HG03457 (cell line): ENCODE data around the gene MOGAT3.

Experiments used
- ATAC-seq: cut with Tn5 transposase; IDR thresholded peaks from one replicate; pipeline ENCODE4 v1.9.1; 2021; ENCODE audit warnings: moderate number of reproducible peaks; ENCODE audit not compliant: unreplicated experiment

The MOGAT3 gene

DNA sequence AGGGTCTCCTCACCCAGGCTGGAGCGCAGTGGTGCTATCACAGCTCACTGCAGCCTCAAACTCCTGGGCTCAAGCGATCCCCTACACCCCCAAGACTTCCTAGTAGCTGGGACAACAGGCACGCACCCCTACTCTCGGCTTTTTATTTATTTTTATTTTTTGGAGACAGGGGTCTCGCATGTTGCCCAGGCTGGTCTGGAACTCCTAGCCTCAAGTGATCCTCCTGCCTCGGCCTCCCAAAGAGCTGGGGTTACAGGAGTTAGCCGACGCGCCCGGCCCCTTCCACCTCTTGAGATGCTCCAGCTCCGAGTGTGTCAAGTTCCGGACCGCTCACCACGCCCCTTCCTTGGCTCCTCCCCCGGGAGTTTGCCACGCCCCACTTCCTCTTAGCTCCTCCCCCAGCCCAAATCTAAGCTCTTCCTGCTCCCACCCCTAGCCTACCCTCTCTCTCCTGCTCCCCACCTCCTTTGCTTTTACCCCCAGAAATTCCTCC is 27.0 kb downstream of the MOGAT3 start:
- ATAC-seq, result no peak

DNA sequence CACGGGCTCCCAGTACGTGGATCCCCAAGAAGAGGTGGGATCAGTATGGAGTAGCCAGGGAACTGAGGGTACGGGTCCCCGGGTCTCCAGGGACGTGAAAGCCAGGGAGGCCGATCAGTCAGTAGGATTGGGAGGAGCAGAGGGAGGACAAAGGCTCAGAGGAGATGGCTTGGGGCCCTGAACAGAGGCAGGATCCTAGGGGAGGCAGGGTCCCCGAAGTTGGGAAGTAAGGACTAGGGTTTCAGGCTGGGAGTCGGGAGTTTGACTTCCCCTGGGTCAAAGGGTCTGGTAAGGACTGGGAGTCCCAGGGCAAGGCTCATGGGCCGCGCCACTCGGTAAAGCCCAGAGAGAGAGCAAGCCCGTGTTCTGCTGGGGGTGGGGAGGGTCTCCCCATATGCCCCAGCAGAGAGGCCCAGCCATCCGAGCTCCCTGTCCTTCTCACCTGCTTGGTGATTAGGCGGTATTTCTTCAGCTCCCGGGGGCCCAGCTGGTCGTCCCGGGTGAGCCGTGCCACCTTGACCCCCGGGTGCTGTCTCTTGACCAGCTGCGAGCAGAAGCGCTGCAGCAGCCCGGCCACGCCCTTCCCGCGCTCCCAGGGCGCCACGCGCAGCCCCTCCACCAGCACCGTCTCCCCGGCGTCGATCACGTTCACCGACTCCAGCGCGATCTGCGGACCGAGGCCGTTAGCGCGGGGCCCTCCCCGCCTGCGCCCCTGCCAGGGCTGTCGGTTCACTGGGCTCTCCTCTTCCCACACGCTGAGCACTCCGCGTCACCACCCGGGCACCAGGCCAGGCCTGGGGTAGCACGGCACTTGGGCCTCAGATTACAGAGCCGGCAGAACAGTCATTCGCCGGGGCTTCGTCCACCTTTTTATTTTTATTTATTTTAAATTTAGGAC is 27.7 kb downstream of the MOGAT3 start:
- no peak for ATAC-seq

GRCh38 chr7:101172005-101172853 is 28.6 kb downstream of the MOGAT3 start:
- ATAC-seq, result no peak

DNA sequence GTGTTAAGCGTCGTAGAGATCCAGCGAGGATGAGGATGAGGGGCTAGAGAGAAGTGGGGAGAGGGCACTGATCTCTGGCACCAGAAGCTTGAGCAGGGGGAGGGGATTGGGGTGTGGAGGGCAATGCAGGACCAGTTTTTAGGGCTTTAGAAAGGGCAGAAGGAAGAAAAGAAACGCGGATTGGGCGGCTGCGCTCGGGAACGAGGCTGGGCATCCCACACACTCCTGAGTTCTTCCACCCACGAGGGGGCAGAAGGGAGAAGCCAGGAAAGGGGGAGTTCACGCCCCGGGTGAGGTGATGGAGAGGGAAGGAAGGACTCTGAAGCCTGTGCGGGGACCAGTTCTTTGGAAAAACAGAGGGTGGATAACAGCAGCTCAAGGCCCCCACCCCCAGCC is 29.4 kb downstream of the MOGAT3 start:
- ATAC-seq, result no peak

- no peak for ATAC-seq
Observed at GRCh38 chr7:101170617-101171441, 30.0 kb downstream of the MOGAT3 start.

GRCh38 chr7:101169838-101170551 is 30.8 kb downstream of the MOGAT3 start:
- ATAC-seq, result no peak

GRCh38 chr7:101169110-101169837 is 31.6 kb downstream of the MOGAT3 start:
- ATAC-seq, result no peak

DNA sequence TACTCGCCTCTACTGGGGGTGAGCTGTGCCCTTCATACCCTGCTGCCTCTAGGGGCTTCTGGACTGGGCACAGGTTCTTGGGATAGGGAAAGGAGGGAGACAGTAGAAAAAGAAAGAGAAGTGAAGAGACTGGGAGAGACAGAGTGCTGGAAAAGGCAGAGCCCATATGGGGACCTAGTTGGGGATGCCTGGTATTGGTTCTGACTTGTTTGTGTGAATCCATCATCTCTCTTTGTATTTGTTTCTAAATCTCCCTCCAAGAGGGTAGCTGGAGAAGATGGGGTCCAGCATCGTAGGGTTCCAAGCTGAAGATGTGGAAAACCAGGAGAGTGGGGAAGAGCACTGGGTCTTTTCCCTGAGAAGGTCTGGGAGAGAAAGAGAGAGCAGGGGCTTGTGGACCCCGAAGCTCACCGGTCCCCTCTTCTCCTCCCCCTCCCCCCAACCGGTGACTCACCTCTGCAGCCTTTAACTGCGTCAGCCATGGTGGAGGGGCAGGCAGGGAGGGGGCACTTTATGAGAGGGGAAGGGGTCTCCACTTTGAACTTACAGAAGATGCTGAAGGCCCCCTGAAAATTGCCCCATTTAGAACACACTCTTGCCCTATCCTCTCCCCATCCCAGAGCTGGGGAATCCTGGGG is 32.3 kb downstream of the MOGAT3 start:
- ATAC-seq, result no peak

DNA sequence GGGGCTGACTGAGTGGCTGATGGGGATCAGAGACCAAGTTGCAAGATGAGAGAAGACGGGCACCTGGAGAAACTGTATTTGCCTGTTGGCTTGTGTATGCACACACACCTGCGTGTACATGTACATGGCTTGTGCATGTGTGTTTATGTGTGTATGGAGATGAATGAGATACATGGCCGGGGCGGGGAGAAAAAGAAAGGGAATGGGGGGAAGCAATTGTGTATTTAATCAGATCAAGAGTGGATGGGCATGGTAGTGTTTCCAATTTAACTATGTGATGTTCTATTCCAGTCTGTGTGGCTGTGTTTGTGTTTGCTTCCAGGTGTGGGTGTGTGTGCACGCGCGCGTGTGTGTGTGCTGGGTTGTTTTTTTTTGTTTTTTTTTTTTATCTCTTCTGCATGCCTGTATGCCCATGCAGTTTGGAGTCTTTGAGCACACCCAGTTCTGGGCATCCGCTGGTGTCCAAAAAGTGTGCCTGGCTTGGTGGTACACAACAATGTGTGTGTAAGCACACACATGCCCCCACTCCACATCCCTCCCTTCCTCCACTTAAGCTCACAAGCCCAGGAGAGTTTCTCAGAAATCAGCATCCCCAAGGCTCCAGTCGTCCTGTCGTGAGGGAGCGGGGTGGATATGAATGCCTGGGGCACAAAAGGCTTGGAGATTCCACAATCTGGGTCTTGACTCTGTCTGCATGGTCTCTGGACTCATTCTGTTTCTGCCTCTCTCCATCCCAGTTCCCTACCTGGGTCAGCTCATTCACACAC is 33.0 kb downstream of the MOGAT3 start:
- no peak for ATAC-seq

- no peak for ATAC-seq
Observed at GRCh38 chr7:101166909-101167644, 33.8 kb downstream of the MOGAT3 start.

GRCh38 chr7:101166648-101166908 is 34.3 kb downstream of the MOGAT3 start:
- no peak for ATAC-seq

GRCh38 chr7:101165958-101166647 is 34.7 kb downstream of the MOGAT3 start:
- no peak for ATAC-seq

GRCh38 chr7:101165075-101165957 is 35.5 kb downstream of the MOGAT3 start, which contains the start of gene VGF:
VGF (minus strand) TSS chr7:101165569; CDS start chr7:101164843, 726 bp downstream.
- ATAC-seq, result peak; percentile 46

- ATAC-seq, result no peak
Observed at GRCh38 chr7:101164071-101164840, 36.6 kb downstream of the MOGAT3 start.

DNA sequence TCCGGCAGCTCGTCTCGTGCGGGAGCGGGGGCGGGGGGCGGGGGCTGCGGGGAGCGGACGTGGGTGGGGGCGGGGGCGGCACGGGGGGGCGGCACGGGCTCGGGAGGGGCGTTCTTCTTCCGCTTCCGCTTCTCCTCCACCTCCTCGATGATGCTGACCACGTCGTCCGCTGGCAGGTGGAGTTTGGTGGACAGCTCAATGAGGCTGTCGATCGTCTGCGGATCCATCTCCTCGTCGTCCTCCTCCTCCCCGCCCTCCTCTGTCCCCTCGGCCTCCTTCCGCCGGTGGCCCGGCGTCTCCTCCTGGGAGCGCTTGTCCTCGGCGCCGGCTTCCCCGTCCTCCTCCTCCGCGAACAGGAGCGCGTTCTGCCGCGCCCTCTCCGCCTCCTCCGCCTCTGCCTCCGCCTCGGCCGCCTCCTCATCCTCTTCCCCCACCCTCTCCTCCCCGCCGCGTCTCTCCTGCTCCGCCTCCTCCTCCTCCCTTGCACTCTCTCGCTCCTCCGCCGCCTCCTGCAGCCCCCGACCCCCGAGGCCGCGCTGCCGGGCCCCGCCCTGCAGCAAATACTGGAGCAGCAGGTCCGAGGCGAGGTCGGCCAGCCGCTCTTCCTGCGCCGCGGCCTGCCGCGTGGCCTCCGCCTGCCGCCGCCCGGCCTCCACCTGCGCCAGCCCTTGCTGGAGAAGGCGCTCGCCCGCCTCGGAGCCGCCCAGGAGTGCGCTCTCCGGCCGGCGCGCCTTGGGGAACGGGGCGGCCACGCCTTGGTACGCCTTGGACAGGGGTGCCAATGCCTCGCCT is 37.4 kb downstream of the MOGAT3 start:
- no peak for ATAC-seq
